Liver (tissue), 9 donors: ENCODE results near the gene PPP4R1. TPM values are rescaled to one million over a fixed set of nuclear protein-coding genes. Genes with fewer than 3 reads are reported as not detected.

ENCODE experiments used
- DNase-seq: peaks from one replicate; pipeline ENCODE4 v3.0.0-alpha.2; 2017; ENCODE audit warnings: low spot score
- H3K27ac ChIP-seq, 2 donors: one replicate each; pipeline ENCODE4 v1.7.0; 2013; ENCODE audit warnings: inconsistent platforms in 2 of 2, low read length in 2 of 2, control low read depth in 1 of 2, low read depth in 1 of 2, mild to moderate bottlenecking in 1 of 2
- H3K27me3 ChIP-seq, 4 donors: one replicate each; pipeline versions ENCODE4 v1.6.1 to v1.7.0; 2013; ENCODE audit warnings: low read length in 3 of 4, inconsistent platforms in 1 of 4, mild to moderate bottlenecking in 1 of 4, moderate library complexity in 1 of 4; ENCODE audit not compliant: control insufficient read depth in 4 of 4, insufficient read depth in 4 of 4
- H3K36me3 ChIP-seq, 4 donors: one replicate each; pipeline versions ENCODE4 v1.6.1 to v1.7.0; 2013; ENCODE audit warnings: low read length in 3 of 4, mild to moderate bottlenecking in 3 of 4, low read depth in 1 of 4, moderate library complexity in 1 of 4; ENCODE audit not compliant: control insufficient read depth in 4 of 4, insufficient read depth in 3 of 4
- H3K4me1 ChIP-seq, 4 donors: one replicate each; pipeline versions ENCODE4 v1.6.1 to v1.7.0; 2013; ENCODE audit warnings: low read length in 3 of 4, mild to moderate bottlenecking in 3 of 4, moderate library complexity in 1 of 4; ENCODE audit not compliant: control insufficient read depth in 4 of 4, insufficient read depth in 4 of 4
- H3K4me3 ChIP-seq, 3 donors: one replicate each; pipeline versions ENCODE4 v1.6.1 to v1.7.0; 2013; ENCODE audit warnings: low read length in 3 of 3, control low read depth in 1 of 3, low read depth in 1 of 3, mild to moderate bottlenecking in 1 of 3
- H3K9ac ChIP-seq, 2 donors: one replicate each; pipeline ENCODE4 v1.7.0; 2013; ENCODE audit warnings: low read length in 2 of 2, mild to moderate bottlenecking in 2 of 2, moderate library complexity in 2 of 2, control low read depth in 1 of 2, low read depth in 1 of 2
- H3K9me3 ChIP-seq, 4 donors: one replicate each; pipeline versions ENCODE4 v1.6.1 to v1.7.0; 2013; ENCODE audit warnings: low read length in 3 of 4; ENCODE audit not compliant: control insufficient read depth in 4 of 4
- ATF3 ChIP-seq: IDR thresholded peaks from 2 replicates; pipeline ENCODE4 v1.6.1; 2016; ENCODE audit warnings: antibody characterized with exemption
- CTCF ChIP-seq: fragments of 150-350 bp; IDR thresholded peaks from 2 replicates; pipeline ENCODE4 v1.5.1; 2017; ENCODE audit warnings: improper control_type of control experiment, low read depth, low read length; ENCODE audit not compliant: missing input control
- EGR1 ChIP-seq, 2 donors: IDR thresholded peaks; 2 replicates each; pipeline ENCODE4 v1.6.1; 2016 to 2018; ENCODE audit warnings: antibody characterized with exemption in 2 of 2, low read depth in 2 of 2
- FOXA1 ChIP-seq: IDR thresholded peaks from 2 replicates; pipeline ENCODE4 v1.6.1; 2016; ENCODE audit warnings: antibody characterized with exemption
- FOXA2 ChIP-seq: IDR thresholded peaks from 2 replicates; pipeline ENCODE4 v1.6.1; 2016; ENCODE audit warnings: antibody characterized with exemption
- GABPA ChIP-seq, 2 donors: IDR thresholded peaks in 1 of 2; conservative IDR thresholded peaks in 1 of 2; 2 replicates each; pipeline ENCODE4 v1.6.1; 2016; ENCODE audit warnings: antibody characterized with exemption in 2 of 2, mild to moderate bottlenecking in 1 of 2, moderate library complexity in 1 of 2
- HNF4A ChIP-seq, 2 donors: conservative IDR thresholded peaks; 2 replicates each; pipeline ENCODE4 v1.6.1; 2016; ENCODE audit warnings: antibody characterized with exemption in 2 of 2, mild to moderate bottlenecking in 2 of 2
- HNF4G ChIP-seq: IDR thresholded peaks from 2 replicates; pipeline ENCODE4 v1.6.1; 2016; ENCODE audit warnings: antibody characterized with exemption
- JUND ChIP-seq, 2 donors: IDR thresholded peaks; 2 replicates each; pipeline ENCODE4 v1.6.1; 2016; ENCODE audit warnings: antibody characterized with exemption in 2 of 2
- NR2F2 ChIP-seq: IDR thresholded peaks from 2 replicates; pipeline ENCODE4 v1.6.1; 2016; ENCODE audit warnings: antibody characterized with exemption
- RAD21 ChIP-seq, 2 donors: IDR thresholded peaks; 2 replicates each; pipeline ENCODE4 v1.6.1; 2016; ENCODE audit warnings: antibody characterized with exemption in 2 of 2, mild to moderate bottlenecking in 2 of 2
- RXRA ChIP-seq, 2 donors: IDR thresholded peaks; 2 replicates each; pipeline ENCODE4 v1.6.1; 2017 to 2018; ENCODE audit warnings: antibody characterized with exemption in 2 of 2, mild to moderate bottlenecking in 1 of 2
- SP1 ChIP-seq: IDR thresholded peaks from 2 replicates; pipeline ENCODE4 v1.6.1; 2018; ENCODE audit warnings: antibody characterized with exemption, mild to moderate bottlenecking
- TAF1 ChIP-seq: conservative IDR thresholded peaks from 2 replicates; pipeline ENCODE4 v1.6.1; 2016; ENCODE audit warnings: antibody characterized with exemption, mild to moderate bottlenecking
- YY1 ChIP-seq: IDR thresholded peaks from 2 replicates; pipeline ENCODE4 v1.6.1; 2016; ENCODE audit warnings: antibody characterized with exemption, mild to moderate bottlenecking
- WGBS: extraction: QIAGEN DNeasy Blood & Tissue Kit; methylation state at CpG from one replicate; pipeline ENCODE4 v1.1.7; 2013; 5-methylcytosine and 5-hydroxymethylcytosine counted together
- polyA plus RNA-seq, 2 donors: library from polyadenylated mRNA; stranded (reverse) in 1 of 2; unstranded in 1 of 2; fragments of 200-250 nt in 1 of 2; fragments of >200 nt in 1 of 2; fragmentation: Nextera tagmentation in 1 of 2; extraction: Ambion mirVana in 1 of 2; gene quantifications; one replicate each; pipeline versions ENCODE4 v1.2.1 to v1.2.3, GENCODE V29; 2013 to 2015
- total RNA-seq, 2 donors: library from RNA; depleted of rRNA; stranded (reverse); fragments of >200 nt; gene quantifications; one replicate each; pipeline ENCODE4 v1.2.3, GENCODE V29; 2014
- TF ChIP-seq, protein P1 (sequence below): IDR thresholded peaks from 2 replicates; pipeline ENCODE4 v1.6.1; 2016; ENCODE audit warnings: antibody characterized with exemption
- TF ChIP-seq, protein P2 (sequence below): IDR thresholded peaks from 2 replicates; pipeline ENCODE4 v1.6.1; 2016; ENCODE audit warnings: antibody characterized with exemption
- TF ChIP-seq, protein P3 (sequence below): IDR thresholded peaks from 2 replicates; pipeline ENCODE4 v1.6.1; 2016; ENCODE audit warnings: antibody characterized with exemption, mild to moderate bottlenecking
- donor health status: healthy.
- donor health status: healthy.
- donor health status: healthy.
- donor health status: healthy.
- donor health status: healthy.

Gene PPP4R1
- total and polyA plus RNA-seq, 4 donors, result 11.7 to 50.8 (median 22.8) TPM

DNA sequence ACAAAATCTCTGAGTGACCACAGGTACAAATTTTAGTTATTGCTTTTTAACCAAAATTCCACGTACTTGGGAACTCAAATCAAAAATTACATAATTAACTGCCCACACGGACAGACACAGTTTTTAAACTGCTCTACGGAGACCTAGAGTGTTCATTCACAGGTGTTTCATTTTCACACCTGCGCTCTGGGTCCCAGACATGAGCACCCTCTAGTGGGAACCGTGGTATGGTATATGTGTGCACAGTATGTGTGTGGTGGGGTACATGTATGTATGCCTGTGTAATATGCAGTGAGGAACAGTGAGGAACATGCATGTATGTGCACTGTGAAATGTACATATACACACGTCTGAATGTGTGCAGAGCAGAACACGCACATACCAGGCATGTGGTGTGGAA is 65.0 kb downstream of the PPP4R1 start:
- Histone ChIP-seq H3K36me3 (peaks cover 5 to 51% (median 37%) of the 10 kb centered on the region in 4 donors), H3K4me3 (no peak overlapping the region), H3K9me3 (no peaks in the 10 kb centered on the region), H3K27me3 (no peaks in the 10 kb centered on the region), H3K9ac (no peak overlapping the region), H3K4me1 (peaks cover 0 to 4% (median 0%) of the 10 kb centered on the region in 4 donors), H3K27ac (no peak overlapping the region)
- no peak for TF ChIP-seq EGR1 (IDR thresholded peaks at IDR 0.05; ENCODE audit: low read depth in 2 of 2)
- peak; percentile 26 to 38 for TF ChIP-seq RAD21 (IDR thresholded peaks at IDR 0.05)
- DNase-seq, result no peak
- WGBS, result 91% methylated on average over 7 of the region's 7 CpGs

GRCh38 chr18:9547782-9548181 is 66.6 kb downstream of the PPP4R1 start:
- H3K9ac ChIP-seq, result no peak overlapping the region
- H3K27me3 ChIP-seq, result no peaks in the 10 kb centered on the region
- H3K27ac ChIP-seq, result no peak overlapping the region
- TF ChIP-seq SP1, result no peak
- TF ChIP-seq HNF4G, result no peak
- no peak for TF ChIP-seq JUND (IDR thresholded peaks at IDR 0.05)
- TF ChIP-seq, protein P1, sequence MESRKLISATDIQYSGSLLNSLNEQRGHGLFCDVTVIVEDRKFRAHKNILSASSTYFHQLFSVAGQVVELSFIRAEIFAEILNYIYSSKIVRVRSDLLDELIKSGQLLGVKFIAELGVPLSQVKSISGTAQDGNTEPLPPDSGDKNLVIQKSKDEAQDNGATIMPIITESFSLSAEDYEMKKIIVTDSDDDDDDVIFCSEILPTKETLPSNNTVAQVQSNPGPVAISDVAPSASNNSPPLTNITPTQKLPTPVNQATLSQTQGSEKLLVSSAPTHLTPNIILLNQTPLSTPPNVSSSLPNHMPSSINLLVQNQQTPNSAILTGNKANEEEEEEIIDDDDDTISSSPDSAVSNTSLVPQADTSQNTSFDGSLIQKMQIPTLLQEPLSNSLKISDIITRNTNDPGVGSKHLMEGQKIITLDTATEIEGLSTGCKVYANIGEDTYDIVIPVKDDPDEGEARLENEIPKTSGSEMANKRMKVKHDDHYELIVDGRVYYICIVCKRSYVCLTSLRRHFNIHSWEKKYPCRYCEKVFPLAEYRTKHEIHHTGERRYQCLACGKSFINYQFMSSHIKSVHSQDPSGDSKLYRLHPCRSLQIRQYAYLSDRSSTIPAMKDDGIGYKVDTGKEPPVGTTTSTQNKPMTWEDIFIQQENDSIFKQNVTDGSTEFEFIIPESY, result no peak
- no peak for TF ChIP-seq RAD21 (IDR thresholded peaks at IDR 0.05)
- DNase-seq, result no peak
- H3K36me3 ChIP-seq, result peaks cover 4 to 44% (median 34%) of the 10 kb centered on the region in 4 donors
- peaks cover 0 to 4% (median 0%) of the 10 kb centered on the region in 4 donors for H3K4me1 ChIP-seq
- no peaks in the 10 kb centered on the region for H3K9me3 ChIP-seq
- no peak overlapping the region for H3K4me3 ChIP-seq
- 88% methylated on average over 7 of the region's 7 CpGs for WGBS

GRCh38 chr18:9546468-9546867 is 67.9 kb downstream of the PPP4R1 start:
- 93% methylated on average over 6 of the region's 6 CpGs for WGBS
- H3K9ac ChIP-seq, result no peak overlapping the region
- no peak overlapping the region for H3K27ac ChIP-seq
- H3K4me3 ChIP-seq, result no peak overlapping the region
- peaks cover 0 to 4% (median 0%) of the 10 kb centered on the region in 4 donors for H3K4me1 ChIP-seq
- peaks cover 2 to 34% (median 31%) of the 10 kb centered on the region in 4 donors for H3K36me3 ChIP-seq
- DNase-seq, result no peak
- H3K27me3 ChIP-seq, result no peaks in the 10 kb centered on the region
- no peaks in the 10 kb centered on the region for H3K9me3 ChIP-seq
- TF ChIP-seq JUND (IDR thresholded peaks at IDR 0.05), result no peak
- TF ChIP-seq RAD21 (IDR thresholded peaks at IDR 0.05), result no peak
- TF ChIP-seq, protein P2, sequence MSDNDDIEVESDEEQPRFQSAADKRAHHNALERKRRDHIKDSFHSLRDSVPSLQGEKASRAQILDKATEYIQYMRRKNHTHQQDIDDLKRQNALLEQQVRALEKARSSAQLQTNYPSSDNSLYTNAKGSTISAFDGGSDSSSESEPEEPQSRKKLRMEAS, result no peak
- TF ChIP-seq HNF4G, result no peak
- TF ChIP-seq, protein P1, result no peak
- TF ChIP-seq CTCF, result no peak
- no peak for TF ChIP-seq FOXA1
- TF ChIP-seq EGR1 (IDR thresholded peaks at IDR 0.05; ENCODE audit: low read depth in 2 of 2), result no peak
- no peak for TF ChIP-seq RXRA (IDR thresholded peaks at IDR 0.05)
- no peak for TF ChIP-seq FOXA2
- TF ChIP-seq NR2F2, result no peak
- TF ChIP-seq GABPA (IDR thresholded peaks at IDR 0.05 in 1 of 2, conservative IDR thresholded peaks at IDR 0.05 in 1 of 2), result no peak
- TF ChIP-seq TAF1, result no peak
- TF ChIP-seq YY1, result no peak
- TF ChIP-seq ATF3, result no peak
- TF ChIP-seq, protein P3, sequence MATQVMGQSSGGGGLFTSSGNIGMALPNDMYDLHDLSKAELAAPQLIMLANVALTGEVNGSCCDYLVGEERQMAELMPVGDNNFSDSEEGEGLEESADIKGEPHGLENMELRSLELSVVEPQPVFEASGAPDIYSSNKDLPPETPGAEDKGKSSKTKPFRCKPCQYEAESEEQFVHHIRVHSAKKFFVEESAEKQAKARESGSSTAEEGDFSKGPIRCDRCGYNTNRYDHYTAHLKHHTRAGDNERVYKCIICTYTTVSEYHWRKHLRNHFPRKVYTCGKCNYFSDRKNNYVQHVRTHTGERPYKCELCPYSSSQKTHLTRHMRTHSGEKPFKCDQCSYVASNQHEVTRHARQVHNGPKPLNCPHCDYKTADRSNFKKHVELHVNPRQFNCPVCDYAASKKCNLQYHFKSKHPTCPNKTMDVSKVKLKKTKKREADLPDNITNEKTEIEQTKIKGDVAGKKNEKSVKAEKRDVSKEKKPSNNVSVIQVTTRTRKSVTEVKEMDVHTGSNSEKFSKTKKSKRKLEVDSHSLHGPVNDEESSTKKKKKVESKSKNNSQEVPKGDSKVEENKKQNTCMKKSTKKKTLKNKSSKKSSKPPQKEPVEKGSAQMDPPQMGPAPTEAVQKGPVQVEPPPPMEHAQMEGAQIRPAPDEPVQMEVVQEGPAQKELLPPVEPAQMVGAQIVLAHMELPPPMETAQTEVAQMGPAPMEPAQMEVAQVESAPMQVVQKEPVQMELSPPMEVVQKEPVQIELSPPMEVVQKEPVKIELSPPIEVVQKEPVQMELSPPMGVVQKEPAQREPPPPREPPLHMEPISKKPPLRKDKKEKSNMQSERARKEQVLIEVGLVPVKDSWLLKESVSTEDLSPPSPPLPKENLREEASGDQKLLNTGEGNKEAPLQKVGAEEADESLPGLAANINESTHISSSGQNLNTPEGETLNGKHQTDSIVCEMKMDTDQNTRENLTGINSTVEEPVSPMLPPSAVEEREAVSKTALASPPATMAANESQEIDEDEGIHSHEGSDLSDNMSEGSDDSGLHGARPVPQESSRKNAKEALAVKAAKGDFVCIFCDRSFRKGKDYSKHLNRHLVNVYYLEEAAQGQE, result no peak
- no peak for TF ChIP-seq HNF4A (conservative IDR thresholded peaks at IDR 0.05)
- no peak for TF ChIP-seq SP1
